ENCODE results near the gene REM2. TPM values are rescaled to one million over a fixed set of nuclear protein-coding genes. Genes with fewer than 3 reads are reported as not detected.

The REM2 gene
- total and polyA plus RNA-seq, 2 of the 4 experiments (the other 2 are of a cell fraction): under 0.01 to 0.07 TPM

GRCh38 chr14:22878271-22879246 is 4.5 kb upstream of the REM2 start:
- Histone ChIP-seq H4K8ac (ENCODE audit: low read depth in 2 of 2, low read length in 2 of 2) (no peak overlapping the region), H3K9ac (ENCODE audit: low read depth, low read length) (no peak overlapping the region), H2BK15ac (ENCODE audit: low read depth, low read length) (no peak overlapping the region), H3K36me3 (ENCODE audit: control insufficient read depth, insufficient read depth, low read length) (peaks cover 51% of the 10 kb centered on the region), H3K4me2 (ENCODE audit: low read depth, low read length) (no peak overlapping the region), H4K91ac (ENCODE audit: insufficient read depth, low read depth, low read length) (no peak overlapping the region), H3K4me3 (ENCODE audit: insufficient read depth, low read depth, low read length) (no peak overlapping the region), H3K27ac (ENCODE audit: insufficient read depth, low read length) (no peak overlapping the region), H3K4ac (ENCODE audit: low read depth, low read length) (no peak overlapping the region), H4K5ac (ENCODE audit: low read depth, low read length) (no peak overlapping the region), H3K14ac (replicated peaks; ENCODE audit: low read depth, low read length) (no peak overlapping the region), H2AFZ (replicated peaks; ENCODE audit: low read length, poor library complexity) (no peak overlapping the region), H4K20me1 (ENCODE audit: insufficient read depth, low read length) (no peaks in the 10 kb centered on the region), H2AK9ac (replicated peaks; ENCODE audit: low read depth, low read length, poor library complexity) (no peak overlapping the region), H2BK5ac (ENCODE audit: low read depth, low read length, poor library complexity, severe bottlenecking) (no peak overlapping the region), H3K56ac (ENCODE audit: extremely low read depth, insufficient read depth, low read length) (no peak overlapping the region), H2AK5ac (ENCODE audit: low read depth, low read length) (no peak overlapping the region), H3K4me1 (ENCODE audit: control insufficient read depth, insufficient read depth, low read length) (no peaks in the 10 kb centered on the region; the same call in 1 of the 2 replicates), H3K27me3 (ENCODE audit: control insufficient read depth, insufficient read depth, low read length) (no peaks in the 10 kb centered on the region), H3K23ac (ENCODE audit: low read depth, low read length) (no peak overlapping the region), H3K9me3 (ENCODE audit: control insufficient read depth, insufficient read depth, low read length) (no peaks in the 10 kb centered on the region), H3K18ac (ENCODE audit: low read depth, low read length) (no peak overlapping the region), H3K79me1 (ENCODE audit: low read depth in 1 of 2, low read length in 2 of 2) (peaks cover 15 to 25% of the 10 kb centered on the region in 2 experiments; a peak in 3 of 4 replicates), H3K9me1 (ENCODE audit: insufficient read depth, low read length) (0 out of 2 replicates have a peak, but pooled peaks cover 3% of the 10 kb centered on the region), H2BK20ac (ENCODE audit: low read depth, low read length) (no peak overlapping the region), H2BK120ac (ENCODE audit: low read depth, low read length) (no peak overlapping the region)
- BruUV-seq (replicated peaks): no TSS peak
- ChIA-PET CTCF (no interaction called here), POLR2A (ENCODE audit: unreplicated experiment) (no interaction called here)
- DNase-seq (no peak), ATAC-seq (ENCODE audit: low read depth) (no peak)
- intact Hi-C loops (cut with micrococcal nuclease): no loop called here
- in situ Hi-C loops (cut with MboI; ENCODE audit: low sequenced_read_pairs): no loop called here
- 83% methylated on average over 3 of the region's 8 CpGs; no CpG with 5 or more reads in 1 of the 2 experiments for WGBS, 2 experiments (ENCODE audit: extremely low coverage in 2 of 2, insufficient read length in 1 of 2)
- TF ChIP-seq MAFK (IDR thresholded peaks at IDR 0.05; ENCODE audit: low read depth, low read length): no peak
- TF ChIP-seq ELK1 (IDR thresholded peaks at IDR 0.05; ENCODE audit: borderline replicate concordance, low read depth, low read length): no peak
- TF ChIP-seq MAZ (IDR thresholded peaks at IDR 0.05; ENCODE audit: borderline replicate concordance, low read depth, low read length): no peak
- no peak for TF ChIP-seq RAD21 (IDR thresholded peaks at IDR 0.05; ENCODE audit: low read length)
- TF ChIP-seq MXI1 (IDR thresholded peaks at IDR 0.05; ENCODE audit: borderline replicate concordance, low read depth, low read length): no peak
- TF ChIP-seq RCOR1 (IDR thresholded peaks at IDR 0.05; ENCODE audit: insufficient replicate concordance, low read length): no peak
- TF ChIP-seq, protein P1, sequence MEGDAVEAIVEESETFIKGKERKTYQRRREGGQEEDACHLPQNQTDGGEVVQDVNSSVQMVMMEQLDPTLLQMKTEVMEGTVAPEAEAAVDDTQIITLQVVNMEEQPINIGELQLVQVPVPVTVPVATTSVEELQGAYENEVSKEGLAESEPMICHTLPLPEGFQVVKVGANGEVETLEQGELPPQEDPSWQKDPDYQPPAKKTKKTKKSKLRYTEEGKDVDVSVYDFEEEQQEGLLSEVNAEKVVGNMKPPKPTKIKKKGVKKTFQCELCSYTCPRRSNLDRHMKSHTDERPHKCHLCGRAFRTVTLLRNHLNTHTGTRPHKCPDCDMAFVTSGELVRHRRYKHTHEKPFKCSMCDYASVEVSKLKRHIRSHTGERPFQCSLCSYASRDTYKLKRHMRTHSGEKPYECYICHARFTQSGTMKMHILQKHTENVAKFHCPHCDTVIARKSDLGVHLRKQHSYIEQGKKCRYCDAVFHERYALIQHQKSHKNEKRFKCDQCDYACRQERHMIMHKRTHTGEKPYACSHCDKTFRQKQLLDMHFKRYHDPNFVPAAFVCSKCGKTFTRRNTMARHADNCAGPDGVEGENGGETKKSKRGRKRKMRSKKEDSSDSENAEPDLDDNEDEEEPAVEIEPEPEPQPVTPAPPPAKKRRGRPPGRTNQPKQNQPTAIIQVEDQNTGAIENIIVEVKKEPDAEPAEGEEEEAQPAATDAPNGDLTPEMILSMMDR (conservative IDR thresholded peaks at IDR 0.05; ENCODE audit: low read depth, low read length): no peak
- no peak for TF ChIP-seq SMC3 (IDR thresholded peaks at IDR 0.05; ENCODE audit: low read depth, low read length)
- no peak for TF ChIP-seq CHD1 (IDR thresholded peaks at IDR 0.05; ENCODE audit: low read depth, low read length)
- TF ChIP-seq POLR2A (IDR thresholded peaks at IDR 0.05; ENCODE audit: low read depth, low read length): no peak
- TF ChIP-seq FOS (IDR thresholded peaks at IDR 0.05; ENCODE audit: low read depth, low read length): no peak
- no peak for TF ChIP-seq USF2 (IDR thresholded peaks at IDR 0.05; ENCODE audit: low read depth, low read length)
- TF ChIP-seq NFE2L2 (IDR thresholded peaks at IDR 0.05; ENCODE audit: low read depth, low read length): no peak
- dilution Hi-C loops (cut with HindIII; ENCODE audit: low sequenced_read_pairs, unreplicated experiment): no loop called here
